Hippocampal formation (tissue), 2 donors: ENCODE data around the gene BIN1.
A peak's percentile ranks its signal among the peaks of the same experiment; 100 is the strongest.
"Not testable (repeated sequence)": the region's sequence is repeated elsewhere in the genome, so short reads cannot be mapped to it uniquely, and the experiment has no call there.

Experiments
- DNase-seq, 2 donors: peaks; one replicate each; lab custom pipeline; 2025; lab: John Stamatoyannopoulos, UW

Gene BIN1

DNA sequence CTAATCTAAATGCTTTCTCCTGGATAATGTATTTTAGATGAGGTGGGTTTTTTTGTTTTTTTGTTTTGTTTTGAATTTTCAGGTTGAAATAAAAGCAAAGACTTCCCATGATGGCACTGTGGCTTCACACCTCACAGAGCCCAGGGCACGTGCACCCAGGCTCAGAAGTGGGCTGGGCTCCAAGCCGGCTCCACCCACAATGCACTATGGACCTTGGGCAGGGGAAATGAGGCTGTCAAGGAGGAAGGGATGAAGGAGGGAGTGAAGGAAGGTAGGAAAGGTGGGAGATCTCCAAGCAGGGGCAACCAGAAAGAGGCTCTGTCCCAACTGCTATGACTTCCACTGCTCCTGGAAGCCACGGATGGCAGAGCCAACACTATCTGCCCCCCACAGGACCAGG lies 60.4 kb downstream of the BIN1 start:
- no peak for DNase-seq

DNA sequence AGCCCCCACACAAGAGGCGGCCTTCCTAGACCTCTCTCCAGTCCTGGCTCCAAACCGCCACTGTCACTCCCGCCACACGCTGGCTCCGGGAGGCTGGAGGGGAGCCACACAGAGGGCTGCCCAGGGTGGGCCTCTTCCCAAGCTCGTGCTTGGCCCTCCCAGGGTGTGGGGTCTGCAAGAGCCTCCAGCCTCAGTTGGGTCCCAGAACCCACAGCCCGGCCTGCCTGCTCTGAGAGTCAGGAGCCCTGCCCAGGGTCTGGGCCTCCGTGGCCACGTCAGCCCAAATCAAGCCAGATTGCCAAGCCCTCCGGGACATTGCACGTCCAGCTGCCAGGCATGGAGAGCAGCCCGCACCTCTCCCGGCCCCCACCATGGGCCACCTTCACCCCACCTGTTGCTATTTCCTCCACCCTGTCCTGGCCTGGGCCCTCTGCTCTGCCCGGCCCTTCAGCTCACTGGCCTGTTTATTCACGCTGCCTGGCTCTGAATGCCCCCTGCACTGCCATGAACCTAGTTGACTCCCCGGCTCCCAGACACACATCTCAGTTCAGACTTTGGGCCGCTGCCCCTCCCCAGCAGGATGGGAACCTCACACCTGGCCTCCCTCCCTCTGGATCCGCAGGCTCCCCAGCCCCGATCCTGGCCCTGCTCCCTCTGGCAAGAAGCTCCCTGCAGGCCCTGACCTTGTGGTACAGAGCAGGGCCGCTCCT lies 61.0 kb downstream of the BIN1 start:
- DNase-seq = no peak

DNA sequence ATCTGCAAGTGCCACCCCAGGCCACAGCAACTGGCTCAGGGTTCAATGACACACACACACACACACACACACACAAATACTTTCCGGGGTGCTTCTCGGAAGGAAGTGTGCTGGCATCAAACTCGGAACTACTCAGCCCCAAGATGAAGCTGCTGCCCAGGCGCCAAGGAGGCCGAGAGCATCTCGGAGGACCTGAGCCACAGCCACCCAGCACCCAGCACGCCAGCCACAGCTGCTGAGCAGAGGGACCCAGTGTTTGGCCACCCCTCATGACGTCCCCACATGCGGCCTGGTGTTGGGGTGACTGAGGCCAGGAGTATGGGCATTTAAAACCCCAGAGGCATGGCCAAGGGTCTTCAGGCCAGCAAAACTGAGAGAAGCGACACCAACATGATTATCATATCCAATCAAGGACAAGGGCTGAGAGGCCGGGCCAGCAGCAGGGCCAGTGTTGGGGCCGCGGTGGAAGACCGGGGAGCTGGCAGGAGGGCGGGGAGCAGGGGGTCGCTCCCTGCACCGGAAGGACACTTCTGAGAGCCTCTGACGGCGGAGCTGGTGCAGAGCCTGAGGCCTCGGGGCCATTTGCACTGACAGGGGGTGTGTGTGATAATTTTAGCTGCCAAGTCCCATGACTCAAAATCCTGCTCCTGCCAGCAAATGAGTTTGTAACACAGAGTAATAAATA lies 61.8 kb downstream of the BIN1 start:
- DNase-seq = no peak

DNA sequence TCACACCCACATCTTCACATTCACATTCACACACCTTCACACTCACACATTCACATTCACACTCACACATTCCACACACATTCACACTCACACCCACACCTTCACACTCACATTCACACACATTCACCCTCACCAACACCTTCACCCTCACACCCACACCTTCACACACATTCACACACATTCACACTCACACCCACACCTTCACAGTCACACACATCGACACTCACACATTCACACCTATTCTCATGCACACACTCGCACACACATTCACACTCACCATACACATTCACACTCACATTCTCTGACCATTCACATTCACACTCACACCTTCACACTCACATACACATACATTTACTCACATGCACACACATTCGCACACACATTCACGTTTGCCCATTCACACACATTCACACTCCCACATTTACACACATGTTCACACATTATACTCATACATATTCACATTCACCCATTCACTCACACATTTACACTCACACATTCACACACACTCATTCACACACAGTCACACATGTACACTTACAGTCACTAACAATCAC lies 62.7 kb downstream of the BIN1 start:
- no peak for DNase-seq

- DNase-seq = no peak
Observed at GRCh38 chr2:127043367-127044164, 63.4 kb downstream of the BIN1 start.

DNA sequence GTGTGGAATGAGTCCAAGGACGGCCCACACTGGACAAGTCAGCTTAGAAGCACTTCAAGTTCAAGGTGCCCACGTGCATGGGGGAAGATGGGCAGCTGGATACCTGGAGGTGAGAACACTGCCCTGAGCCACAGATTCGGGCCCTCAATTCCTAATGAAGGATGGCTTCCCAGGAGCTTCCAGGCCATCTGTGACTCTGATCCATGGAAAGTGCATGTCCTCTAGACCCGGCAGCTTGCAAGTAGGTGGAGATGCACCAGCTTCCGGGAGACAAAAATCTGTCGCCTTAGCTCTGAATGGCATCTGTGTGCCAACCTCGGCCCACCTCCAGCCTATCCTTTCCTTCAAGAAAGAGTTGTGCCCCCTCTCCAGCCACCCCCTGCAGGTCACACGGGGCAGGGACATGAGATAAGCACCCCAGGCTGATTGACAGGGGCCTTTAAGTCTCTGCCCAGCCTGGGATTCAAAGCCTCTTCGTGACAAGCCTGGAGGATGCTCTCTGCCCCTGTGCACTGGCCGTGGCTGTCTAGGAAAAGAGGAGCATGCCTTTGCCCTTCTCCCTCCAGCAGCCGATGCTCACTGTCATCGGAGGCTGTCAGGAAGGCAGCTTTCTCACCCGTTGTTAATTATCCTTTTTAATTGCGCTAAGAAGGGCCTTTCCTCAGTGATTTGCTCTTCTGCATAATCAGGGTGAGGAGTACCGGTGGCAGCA lies 65.5 kb downstream of the BIN1 start:
- no peak for DNase-seq

DNA sequence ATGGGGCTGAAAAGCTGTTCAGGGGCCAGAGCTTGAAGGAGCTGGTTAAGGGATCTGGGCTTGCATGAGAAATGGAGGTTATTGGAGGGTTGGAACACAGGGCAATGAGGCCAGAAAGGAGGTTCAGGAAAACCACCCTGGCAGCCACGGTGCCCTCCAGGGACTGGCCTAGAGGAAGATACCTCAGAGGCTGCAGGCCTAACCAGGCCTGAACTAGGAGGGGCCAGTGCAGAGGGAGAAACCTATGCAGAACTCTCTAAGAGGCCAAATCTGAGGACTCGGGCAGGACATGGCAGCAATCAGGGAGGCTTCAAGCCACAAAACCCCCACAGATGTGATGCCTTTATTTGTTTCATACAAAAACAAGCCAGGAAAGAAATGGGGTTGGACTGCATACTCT lies 66.8 kb downstream of the BIN1 start:
- DNase-seq = no peak

GRCh38 chr2:127039387-127040031 lies 67.4 kb downstream of the BIN1 start:
- no peak for DNase-seq

GRCh38 chr2:127037476-127037875 lies 69.5 kb downstream of the BIN1 start:
- DNase-seq = no peak

DNA sequence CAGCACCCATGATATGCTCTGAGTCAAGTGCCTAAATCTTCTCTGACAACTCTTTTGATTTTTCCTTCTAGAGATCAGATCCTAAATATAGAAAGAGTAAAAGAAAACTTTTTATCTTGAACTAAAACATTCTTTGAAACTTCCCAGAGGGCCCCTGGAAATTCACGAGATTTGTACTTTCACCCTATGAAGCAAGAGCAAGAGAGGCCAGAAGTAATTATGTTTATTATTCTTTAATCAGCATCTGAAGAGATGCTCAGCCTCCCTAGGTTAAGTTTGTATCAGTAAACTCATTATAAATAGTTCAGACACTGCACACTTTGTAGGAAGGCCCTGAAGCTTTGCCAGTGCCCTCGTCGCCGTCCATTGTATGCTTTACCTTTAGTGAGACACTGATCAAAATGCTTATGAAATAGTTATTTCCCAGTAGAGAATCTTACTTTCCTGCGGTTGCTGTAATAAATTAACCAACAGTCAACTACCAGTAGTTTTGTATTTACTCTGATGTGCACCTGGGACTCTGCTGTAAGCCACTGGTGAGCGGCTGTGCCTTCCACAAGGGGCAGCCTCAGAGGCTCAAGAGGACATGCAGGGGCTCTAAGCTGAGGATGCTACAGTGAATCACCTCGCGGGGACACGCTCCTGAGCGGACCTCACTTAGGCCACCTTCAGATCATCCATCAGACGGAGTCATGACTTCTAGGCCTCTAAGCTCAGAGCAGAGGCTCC lies 71.9 kb downstream of the BIN1 start:
- DNase-seq = no peak

DNA sequence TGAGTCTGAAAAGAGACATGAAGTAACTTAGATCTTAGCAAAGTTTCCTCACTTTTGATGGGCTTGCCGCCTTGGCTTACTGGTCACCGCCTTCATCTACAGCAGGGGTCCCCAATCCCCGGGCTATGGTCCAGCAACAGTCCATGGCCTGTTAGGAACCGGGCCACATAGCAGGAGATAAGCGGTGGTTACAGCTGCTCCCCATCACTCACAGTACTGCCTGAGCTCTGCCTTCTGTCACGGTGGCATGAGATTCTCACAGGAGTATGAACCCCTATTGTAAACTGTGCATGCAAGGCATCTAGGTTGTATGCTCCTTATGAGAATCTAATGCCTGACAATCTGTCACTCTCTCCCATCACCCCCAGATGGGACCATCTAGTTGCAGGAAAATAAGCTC lies 72.9 kb downstream of the BIN1 start:
- DNase-seq = no peak

- no peak for DNase-seq
Observed at GRCh38 chr2:127032621-127033020, 74.3 kb downstream of the BIN1 start.

GRCh38 chr2:127029350-127030051 lies 77.5 kb downstream of the BIN1 start:
- DNase-seq = no peak

GRCh38 chr2:127028745-127029144 lies 78.2 kb downstream of the BIN1 start:
- DNase-seq = not testable (repeated sequence)

- DNase-seq = no peak
Observed at GRCh38 chr2:127027715-127028114, 79.2 kb downstream of the BIN1 start.

DNA sequence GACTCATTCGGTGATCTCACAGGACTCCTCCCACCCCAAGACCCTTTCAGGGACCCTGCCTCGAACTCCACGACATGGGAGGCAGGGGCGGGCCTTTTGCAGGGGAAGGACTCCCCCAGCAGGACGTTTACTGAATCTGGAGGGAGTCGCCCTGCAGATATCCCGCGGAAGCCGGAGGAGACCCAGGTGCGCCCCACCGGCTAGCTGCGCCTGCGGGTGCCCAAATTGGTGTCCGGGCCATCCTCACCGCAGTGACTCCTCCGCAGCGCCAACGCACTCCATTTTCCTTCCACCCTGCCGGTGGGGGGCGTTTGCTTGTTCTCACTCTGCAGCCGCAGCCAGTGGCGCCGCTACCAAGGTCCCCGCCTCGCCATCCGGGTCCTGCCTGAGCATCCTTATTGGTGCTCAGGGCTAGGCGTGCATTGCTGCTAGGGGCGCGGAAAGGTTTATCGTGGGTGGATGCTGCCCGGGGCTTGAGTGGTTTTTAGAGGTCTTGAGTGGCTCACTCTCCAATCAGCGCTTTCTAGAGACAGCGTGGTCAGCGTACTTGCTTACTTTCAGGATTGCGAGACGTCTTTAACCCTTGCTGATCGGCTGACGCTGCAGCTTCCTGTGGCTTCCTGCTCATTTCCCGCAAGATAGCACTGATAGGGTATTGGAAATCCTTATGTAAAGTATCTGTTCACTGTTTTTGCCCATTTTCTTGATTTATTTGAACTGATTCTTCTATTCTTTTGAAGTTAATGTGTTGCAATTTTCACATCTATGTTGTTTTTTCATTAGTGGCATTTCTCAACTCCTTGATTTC lies 81.4 kb downstream of the BIN1 start:
- DNase-seq = peak; percentile 77 to 84

- peak in 1 of 2 donors; percentile 42 for DNase-seq
Observed at GRCh38 chr2:127024769-127025358, 82.1 kb downstream of the BIN1 start.

DNA sequence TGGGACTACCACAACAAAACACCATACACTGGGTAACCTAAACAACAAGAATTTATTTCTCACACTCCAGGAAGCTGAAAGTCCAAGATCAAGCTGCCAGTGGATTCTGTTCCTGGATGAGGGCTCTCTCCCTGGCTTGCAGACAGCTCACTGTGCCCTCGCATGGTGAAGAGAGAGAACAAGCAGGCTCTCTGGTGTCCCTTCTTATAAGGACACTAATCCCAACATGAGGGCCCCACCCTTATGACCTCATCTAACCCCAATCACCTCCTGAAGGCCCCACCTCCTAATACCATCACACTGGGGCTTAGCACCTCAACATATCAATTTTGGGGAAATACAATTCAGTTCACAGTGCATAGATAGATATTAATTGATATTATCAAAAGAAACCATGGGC lies 83.5 kb downstream of the BIN1 start:
- DNase-seq = no peak

- DNase-seq = no peak
Observed at GRCh38 chr2:127022817-127023216, 84.1 kb downstream of the BIN1 start.
